Measurements from ENCODE around the gene ZNF358.

Gene ZNF358

GRCh38 chr19:7515645-7516151, at the start of gene ZNF358:
ZNF358 (plus strand) TSS chr19:7516103; CDS start chr19:7519243, 3,140 bp downstream.
- peak within 1 kb of the TSS; percentile 90 to 95 for H3K9ac ChIP-seq (ENCODE audit: low read length in 2 of 2)
- no peaks in the 10 kb centered on the region for H3K36me3 ChIP-seq (ENCODE audit: control insufficient read depth in 2 of 2, insufficient read depth in 2 of 2, low read length in 2 of 2)
- peak within 1 kb of the TSS; percentile 96 for H3K27ac ChIP-seq (ENCODE audit: low read length)

GRCh38 chr19:7467009-7467989, 48.6 kb upstream of the ZNF358 start:
- Histone ChIP-seq H3K4me3 (ENCODE audit: low read length in 2 of 2) (no peak overlapping the region), H3K9ac (ENCODE audit: low read length in 2 of 2) (no peak overlapping the region), H3K36me3 (ENCODE audit: control insufficient read depth in 2 of 2, insufficient read depth in 2 of 2, low read length in 2 of 2) (peaks cover 56 to 69% of the 10 kb centered on the region in 2 donors), H3K9me3 (ENCODE audit: control insufficient read depth in 2 of 2, low read length in 2 of 2) (no peaks in the 10 kb centered on the region), H3K4me1 (ENCODE audit: control insufficient read depth, insufficient read depth, low read length) (peaks cover 2% of the 10 kb centered on the region), H3K27me3 (ENCODE audit: control insufficient read depth in 1 of 2, insufficient read depth in 2 of 2, low read length in 2 of 2) (no peaks in the 10 kb centered on the region), H3K27ac (ENCODE audit: low read length) (no peak overlapping the region)

More at GRCh38 chr19:7515645-7516151, at the start of gene ZNF358:
- H3K4me1 ChIP-seq (ENCODE audit: control insufficient read depth, insufficient read depth, low read length): peaks cover 20% of the 10 kb centered on the region
- H3K4me3 ChIP-seq (ENCODE audit: low read length in 2 of 2): peak within 1 kb of the TSS; percentile 77 to 81
- H3K27me3 ChIP-seq (ENCODE audit: control insufficient read depth in 1 of 2, insufficient read depth in 2 of 2, low read length in 2 of 2): no peaks in the 10 kb centered on the region
- H3K9me3 ChIP-seq (ENCODE audit: control insufficient read depth in 2 of 2, low read length in 2 of 2): no peaks in the 10 kb centered on the region

GRCh38 chr19:7468840-7469239, 47.1 kb upstream of the ZNF358 start:
- Histone ChIP-seq H3K27ac (ENCODE audit: low read length) (no peak overlapping the region), H3K9ac (ENCODE audit: low read length in 2 of 2) (no peak overlapping the region), H3K9me3 (ENCODE audit: control insufficient read depth in 2 of 2, low read length in 2 of 2) (no peaks in the 10 kb centered on the region), H3K36me3 (ENCODE audit: control insufficient read depth in 2 of 2, insufficient read depth in 2 of 2, low read length in 2 of 2) (peaks cover 47 to 56% of the 10 kb centered on the region in 2 donors), H3K4me3 (ENCODE audit: low read length in 2 of 2) (no peak overlapping the region), H3K4me1 (ENCODE audit: control insufficient read depth, insufficient read depth, low read length) (no peaks in the 10 kb centered on the region), H3K27me3 (ENCODE audit: control insufficient read depth in 1 of 2, insufficient read depth in 2 of 2, low read length in 2 of 2) (no peaks in the 10 kb centered on the region)

- Histone ChIP-seq H3K9me3 (ENCODE audit: control insufficient read depth in 2 of 2, low read length in 2 of 2) (no peaks in the 10 kb centered on the region), H3K27me3 (ENCODE audit: control insufficient read depth in 1 of 2, insufficient read depth in 2 of 2, low read length in 2 of 2) (no peaks in the 10 kb centered on the region), H3K27ac (ENCODE audit: low read length) (no peak overlapping the region), H3K36me3 (ENCODE audit: control insufficient read depth in 2 of 2, insufficient read depth in 2 of 2, low read length in 2 of 2) (peaks cover 40 to 49% of the 10 kb centered on the region in 2 donors), H3K4me1 (ENCODE audit: control insufficient read depth, insufficient read depth, low read length) (no peaks in the 10 kb centered on the region), H3K4me3 (ENCODE audit: low read length in 2 of 2) (no peak overlapping the region), H3K9ac (ENCODE audit: low read length in 2 of 2) (no peak overlapping the region)
Measured at GRCh38 chr19:7469669-7470285, 46.1 kb upstream of the ZNF358 start.

GRCh38 chr19:7470540-7471305, 45.2 kb upstream of the ZNF358 start:
- Histone ChIP-seq H3K36me3 (ENCODE audit: control insufficient read depth in 2 of 2, insufficient read depth in 2 of 2, low read length in 2 of 2) (peaks cover 36 to 45% of the 10 kb centered on the region in 2 donors), H3K4me3 (ENCODE audit: low read length in 2 of 2) (no peak overlapping the region), H3K9ac (ENCODE audit: low read length in 2 of 2) (no peak overlapping the region), H3K4me1 (ENCODE audit: control insufficient read depth, insufficient read depth, low read length) (no peaks in the 10 kb centered on the region), H3K27ac (ENCODE audit: low read length) (no peak overlapping the region), H3K9me3 (ENCODE audit: control insufficient read depth in 2 of 2, low read length in 2 of 2) (no peaks in the 10 kb centered on the region), H3K27me3 (ENCODE audit: control insufficient read depth in 1 of 2, insufficient read depth in 2 of 2, low read length in 2 of 2) (no peaks in the 10 kb centered on the region)

GRCh38 chr19:7471696-7472615, 43.9 kb upstream of the ZNF358 start:
- Histone ChIP-seq H3K27me3 (ENCODE audit: control insufficient read depth in 1 of 2, insufficient read depth in 2 of 2, low read length in 2 of 2) (no peaks in the 10 kb centered on the region), H3K9me3 (ENCODE audit: control insufficient read depth in 2 of 2, low read length in 2 of 2) (no peaks in the 10 kb centered on the region), H3K4me3 (ENCODE audit: low read length in 2 of 2) (no peak overlapping the region), H3K36me3 (ENCODE audit: control insufficient read depth in 2 of 2, insufficient read depth in 2 of 2, low read length in 2 of 2) (peaks cover 34 to 42% of the 10 kb centered on the region in 2 donors), H3K27ac (ENCODE audit: low read length) (no peak overlapping the region), H3K4me1 (ENCODE audit: control insufficient read depth, insufficient read depth, low read length) (no peaks in the 10 kb centered on the region), H3K9ac (ENCODE audit: low read length in 2 of 2) (no peak overlapping the region)

- H3K9ac ChIP-seq (ENCODE audit: low read length in 2 of 2): no peak overlapping the region
- peaks cover 10% of the 10 kb centered on the region for H3K4me1 ChIP-seq (ENCODE audit: control insufficient read depth, insufficient read depth, low read length)
- H3K27me3 ChIP-seq (ENCODE audit: control insufficient read depth in 1 of 2, insufficient read depth in 2 of 2, low read length in 2 of 2): no peaks in the 10 kb centered on the region
- no peak overlapping the region for H3K4me3 ChIP-seq (ENCODE audit: low read length in 2 of 2)
- H3K9me3 ChIP-seq (ENCODE audit: control insufficient read depth in 2 of 2, low read length in 2 of 2): no peaks in the 10 kb centered on the region
- H3K36me3 ChIP-seq (ENCODE audit: control insufficient read depth in 2 of 2, insufficient read depth in 2 of 2, low read length in 2 of 2): peaks cover 14 to 15% of the 10 kb centered on the region in 2 donors
- H3K27ac ChIP-seq (ENCODE audit: low read length): no peak overlapping the region
Measured at GRCh38 chr19:7475665-7476064, 40.2 kb upstream of the ZNF358 start.

- no peak overlapping the region for H3K27ac ChIP-seq (ENCODE audit: low read length)
- no peak overlapping the region for H3K9ac ChIP-seq (ENCODE audit: low read length in 2 of 2)
- no peaks in the 10 kb centered on the region for H3K9me3 ChIP-seq (ENCODE audit: control insufficient read depth in 2 of 2, low read length in 2 of 2)
- H3K4me1 ChIP-seq (ENCODE audit: control insufficient read depth, insufficient read depth, low read length): peaks cover 10% of the 10 kb centered on the region
- no peak overlapping the region for H3K4me3 ChIP-seq (ENCODE audit: low read length in 2 of 2)
- H3K27me3 ChIP-seq (ENCODE audit: control insufficient read depth in 1 of 2, insufficient read depth in 2 of 2, low read length in 2 of 2): no peaks in the 10 kb centered on the region
- peaks cover 8 to 10% of the 10 kb centered on the region in 2 donors for H3K36me3 ChIP-seq (ENCODE audit: control insufficient read depth in 2 of 2, insufficient read depth in 2 of 2, low read length in 2 of 2)
Measured at GRCh38 chr19:7476241-7476640, 39.7 kb upstream of the ZNF358 start.

- peaks cover 3% of the 10 kb centered on the region in 2 donors for H3K36me3 ChIP-seq (ENCODE audit: control insufficient read depth in 2 of 2, insufficient read depth in 2 of 2, low read length in 2 of 2)
- no peaks in the 10 kb centered on the region for H3K9me3 ChIP-seq (ENCODE audit: control insufficient read depth in 2 of 2, low read length in 2 of 2)
- no peak overlapping the region for H3K4me3 ChIP-seq (ENCODE audit: low read length in 2 of 2)
- peaks cover 10% of the 10 kb centered on the region for H3K4me1 ChIP-seq (ENCODE audit: control insufficient read depth, insufficient read depth, low read length)
- no peak overlapping the region for H3K27ac ChIP-seq (ENCODE audit: low read length)
- H3K9ac ChIP-seq (ENCODE audit: low read length in 2 of 2): no peak overlapping the region
- H3K27me3 ChIP-seq (ENCODE audit: control insufficient read depth in 1 of 2, insufficient read depth in 2 of 2, low read length in 2 of 2): no peaks in the 10 kb centered on the region
Measured at GRCh38 chr19:7476777-7477494, 39.0 kb upstream of the ZNF358 start.
